Measurements from ENCODE around the gene CIRBP. TPM values are rescaled to one million over a fixed set of nuclear protein-coding genes. Genes with fewer than 3 reads are reported as not detected.

The CIRBP gene
- total RNA-seq, 1 experiment from 2014 or later, result 66.6 TPM

DNA sequence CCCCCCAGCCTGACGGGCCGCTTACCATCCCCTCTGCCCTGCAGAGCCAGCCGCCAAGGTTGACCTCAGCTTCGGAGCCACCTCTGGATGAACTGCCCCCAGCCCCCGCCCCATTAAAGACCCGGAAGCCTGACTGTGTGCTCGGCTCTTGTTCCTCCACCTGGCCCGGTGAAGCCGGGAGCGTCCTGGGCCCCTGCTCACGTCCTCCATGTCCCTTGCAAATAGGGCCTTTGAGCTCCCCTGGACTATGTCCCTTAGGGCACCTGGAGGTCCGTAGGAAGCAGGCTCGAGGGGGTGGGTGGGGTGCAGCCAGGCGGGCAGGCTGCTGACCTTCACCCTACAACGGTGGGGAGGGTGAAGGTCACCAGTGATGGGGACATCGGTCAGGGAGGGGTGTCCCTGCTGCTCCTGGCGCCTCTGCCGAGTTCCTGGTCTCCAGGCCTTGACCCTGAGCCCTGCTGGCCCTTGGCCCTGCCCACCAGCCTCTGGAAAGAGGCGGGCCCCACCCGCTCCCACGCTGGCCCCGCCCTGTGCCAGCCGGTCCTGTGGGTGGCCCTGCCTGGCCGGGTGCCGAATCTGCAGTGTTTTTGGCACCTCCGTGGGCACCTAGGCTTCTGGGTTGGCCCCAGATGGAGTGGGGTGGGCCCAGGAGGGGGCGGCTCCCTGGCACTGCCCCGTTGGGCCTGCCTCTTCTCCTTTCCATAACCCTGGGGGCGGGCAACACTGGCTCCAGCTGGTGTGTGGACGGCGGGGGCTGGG lies 24.3 kb upstream of the CIRBP start:
- no peak for DNase-seq (ENCODE audit: low read depth, low spot score)
- TF ChIP-seq, protein P1, sequence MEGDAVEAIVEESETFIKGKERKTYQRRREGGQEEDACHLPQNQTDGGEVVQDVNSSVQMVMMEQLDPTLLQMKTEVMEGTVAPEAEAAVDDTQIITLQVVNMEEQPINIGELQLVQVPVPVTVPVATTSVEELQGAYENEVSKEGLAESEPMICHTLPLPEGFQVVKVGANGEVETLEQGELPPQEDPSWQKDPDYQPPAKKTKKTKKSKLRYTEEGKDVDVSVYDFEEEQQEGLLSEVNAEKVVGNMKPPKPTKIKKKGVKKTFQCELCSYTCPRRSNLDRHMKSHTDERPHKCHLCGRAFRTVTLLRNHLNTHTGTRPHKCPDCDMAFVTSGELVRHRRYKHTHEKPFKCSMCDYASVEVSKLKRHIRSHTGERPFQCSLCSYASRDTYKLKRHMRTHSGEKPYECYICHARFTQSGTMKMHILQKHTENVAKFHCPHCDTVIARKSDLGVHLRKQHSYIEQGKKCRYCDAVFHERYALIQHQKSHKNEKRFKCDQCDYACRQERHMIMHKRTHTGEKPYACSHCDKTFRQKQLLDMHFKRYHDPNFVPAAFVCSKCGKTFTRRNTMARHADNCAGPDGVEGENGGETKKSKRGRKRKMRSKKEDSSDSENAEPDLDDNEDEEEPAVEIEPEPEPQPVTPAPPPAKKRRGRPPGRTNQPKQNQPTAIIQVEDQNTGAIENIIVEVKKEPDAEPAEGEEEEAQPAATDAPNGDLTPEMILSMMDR (IDR thresholded peaks at IDR 0.05), result peak; percentile 41
- no peak for TF ChIP-seq SIN3A (IDR thresholded peaks at IDR 0.05; ENCODE audit: borderline replicate concordance, insufficient read depth, low read depth, low read length)
- Histone ChIP-seq H3K27ac (ENCODE audit: low read length) (peak overlapping the region; percentile 80), H3K36me3 (ENCODE audit: control insufficient read depth, insufficient read depth, low read length) (no peaks in the 10 kb centered on the region; the same call in 1 of the 2 replicates), H3K4me3 (ENCODE audit: low read depth in 2 of 2, low read length in 2 of 2) (peak overlapping the region; percentile 12 to 16; a peak in 2 of 4 replicates), H3K27me3 (ENCODE audit: control insufficient read depth, insufficient read depth, low read length) (no peaks in the 10 kb centered on the region), H3K4me1 (ENCODE audit: control insufficient read depth, insufficient read depth, low read length) (peaks cover 29% of the 10 kb centered on the region), H3K9me3 (ENCODE audit: control insufficient read depth, insufficient read depth, low read depth, low read length) (no peaks in the 10 kb centered on the region)
- CTCF ChIA-PET, result interaction anchor here (0.5 to 2.5 kb wide), 7 partner anchors 9 to 739 kb away, joined by 3 to 46 read pairs (median 5); partner anchors contain the start of gene CIRBP
- BruUV-seq (replicated peaks), result no TSS peak
- intact Hi-C loops (cut with micrococcal nuclease; ENCODE audit: unreplicated experiment) (no loop called here), in situ Hi-C loops (cut with HindIII; ENCODE audit: low pct_unique_long_range_greater_than_20kb, low sequenced_read_pairs) (no loop called here)
- POLR2A ChIA-PET, result interaction anchor here (0.6 to 1.0 kb wide), 2 partner anchors 21 to 25 kb away, joined by 5 to 10 read pairs; partner anchors contain the start of gene CIRBP
- ATAC-seq, result no peak

DNA sequence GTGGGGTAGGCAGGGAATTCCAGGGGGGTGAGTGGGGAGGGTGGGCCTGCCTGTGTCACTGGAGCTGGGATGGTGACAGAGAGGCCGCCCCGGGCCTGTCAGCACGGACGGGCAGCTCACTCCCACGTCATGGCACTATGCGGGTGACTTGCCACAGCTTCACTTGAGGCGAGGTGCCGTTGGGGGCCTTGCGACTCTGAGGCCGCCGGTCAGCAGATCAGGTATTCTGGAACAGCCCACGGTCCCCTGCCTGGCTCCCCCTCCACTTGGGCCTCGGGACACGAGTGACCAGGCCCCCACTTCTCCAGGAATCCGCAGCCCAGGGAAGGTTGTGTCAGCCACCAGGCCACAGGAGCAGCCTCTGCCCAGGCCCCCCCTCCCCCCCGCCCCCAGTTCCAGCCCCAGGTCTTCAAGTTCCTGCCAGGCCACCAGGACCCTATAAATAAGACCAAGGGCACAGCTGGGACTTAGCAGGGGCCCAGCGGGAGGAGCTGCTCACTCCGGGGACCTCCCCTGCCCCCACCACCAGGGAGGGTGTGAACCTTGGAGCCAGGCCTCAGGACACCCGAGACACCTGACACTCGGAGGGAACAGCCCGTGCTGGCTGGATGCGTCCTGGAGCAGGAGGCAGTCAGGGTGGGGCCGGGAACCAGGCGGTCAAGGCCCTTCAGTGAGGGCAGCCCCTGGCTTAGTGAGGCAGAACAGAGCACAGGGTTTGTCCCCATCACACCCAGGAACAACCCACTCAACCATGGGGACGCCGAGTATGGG lies 23.5 kb upstream of the CIRBP start:
- Histone ChIP-seq H3K4me1 (ENCODE audit: control insufficient read depth, insufficient read depth, low read length) (peaks cover 29% of the 10 kb centered on the region), H3K9me3 (ENCODE audit: control insufficient read depth, insufficient read depth, low read depth, low read length) (no peaks in the 10 kb centered on the region), H3K36me3 (ENCODE audit: control insufficient read depth, insufficient read depth, low read length) (peaks cover 3% of the 10 kb centered on the region; the same call in 1 of the 2 replicates), H3K4me3 (ENCODE audit: low read depth in 2 of 2, low read length in 2 of 2) (no peak overlapping the region), H3K27me3 (ENCODE audit: control insufficient read depth, insufficient read depth, low read length) (no peaks in the 10 kb centered on the region), H3K27ac (ENCODE audit: low read length) (peak overlapping the region; percentile 80; the same call in 1 of the 2 replicates)
- BruUV-seq (replicated peaks), result no TSS peak
- POLR2A ChIA-PET, result no interaction called here
- in situ Hi-C loops (cut with HindIII; ENCODE audit: low pct_unique_long_range_greater_than_20kb, low sequenced_read_pairs), result no loop called here
- no peak for DNase-seq (ENCODE audit: low read depth, low spot score)
- intact Hi-C loops (cut with micrococcal nuclease; ENCODE audit: unreplicated experiment), result no loop called here
- CTCF ChIA-PET, result interaction anchor here (0.5 to 2.5 kb wide), 2 partner anchors 21 to 739 kb away, joined by 5 to 46 read pairs; no protein-coding TSS in a partner anchor
- no peak for ATAC-seq
- TF ChIP-seq, protein P1 (IDR thresholded peaks at IDR 0.05), result no peak
- no peak for TF ChIP-seq TCF7L2 (IDR thresholded peaks at IDR 0.05; ENCODE audit: low read depth, low read length)
- TF ChIP-seq POLR2AphosphoS5 (IDR thresholded peaks at IDR 0.05; ENCODE audit: low read depth, low read length), result no peak
- no peak for TF ChIP-seq SIN3A (IDR thresholded peaks at IDR 0.05; ENCODE audit: borderline replicate concordance, insufficient read depth, low read depth, low read length)
- TF ChIP-seq, protein P2, sequence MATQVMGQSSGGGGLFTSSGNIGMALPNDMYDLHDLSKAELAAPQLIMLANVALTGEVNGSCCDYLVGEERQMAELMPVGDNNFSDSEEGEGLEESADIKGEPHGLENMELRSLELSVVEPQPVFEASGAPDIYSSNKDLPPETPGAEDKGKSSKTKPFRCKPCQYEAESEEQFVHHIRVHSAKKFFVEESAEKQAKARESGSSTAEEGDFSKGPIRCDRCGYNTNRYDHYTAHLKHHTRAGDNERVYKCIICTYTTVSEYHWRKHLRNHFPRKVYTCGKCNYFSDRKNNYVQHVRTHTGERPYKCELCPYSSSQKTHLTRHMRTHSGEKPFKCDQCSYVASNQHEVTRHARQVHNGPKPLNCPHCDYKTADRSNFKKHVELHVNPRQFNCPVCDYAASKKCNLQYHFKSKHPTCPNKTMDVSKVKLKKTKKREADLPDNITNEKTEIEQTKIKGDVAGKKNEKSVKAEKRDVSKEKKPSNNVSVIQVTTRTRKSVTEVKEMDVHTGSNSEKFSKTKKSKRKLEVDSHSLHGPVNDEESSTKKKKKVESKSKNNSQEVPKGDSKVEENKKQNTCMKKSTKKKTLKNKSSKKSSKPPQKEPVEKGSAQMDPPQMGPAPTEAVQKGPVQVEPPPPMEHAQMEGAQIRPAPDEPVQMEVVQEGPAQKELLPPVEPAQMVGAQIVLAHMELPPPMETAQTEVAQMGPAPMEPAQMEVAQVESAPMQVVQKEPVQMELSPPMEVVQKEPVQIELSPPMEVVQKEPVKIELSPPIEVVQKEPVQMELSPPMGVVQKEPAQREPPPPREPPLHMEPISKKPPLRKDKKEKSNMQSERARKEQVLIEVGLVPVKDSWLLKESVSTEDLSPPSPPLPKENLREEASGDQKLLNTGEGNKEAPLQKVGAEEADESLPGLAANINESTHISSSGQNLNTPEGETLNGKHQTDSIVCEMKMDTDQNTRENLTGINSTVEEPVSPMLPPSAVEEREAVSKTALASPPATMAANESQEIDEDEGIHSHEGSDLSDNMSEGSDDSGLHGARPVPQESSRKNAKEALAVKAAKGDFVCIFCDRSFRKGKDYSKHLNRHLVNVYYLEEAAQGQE (IDR thresholded peaks at IDR 0.05; ENCODE audit: insufficient read depth in 1 of 2, low read depth in 2 of 2, low read length in 1 of 2), result no peak

Measured in Panc1 (cell line).